Activated naive CD8-positive, alpha-beta T cell treated with anti-CD3 and anti-CD28 coated beads, Interleukin-2, amount 50 U/mL, for 24 hours (primary cell): Measurements from ENCODE around the gene OR6Q1.
"Not testable (repeated sequence)": the region's sequence is repeated elsewhere in the genome, so short reads cannot be mapped to it uniquely, and the experiment has no call there.

ENCODE experiments used
- ATAC-seq: fragments of 150-1000 bp; cut with Tn5 transposase; one replicate; pipeline ENCODE4 v1.10.0; 2021
- DNase-seq: peaks from one replicate; pipeline ENCODE4 v3.0.0; 2021
- H3K27ac Mint-ChIP-seq: one replicate; pipeline ENCODE4 v1.8.0; 2021; ENCODE audit warnings: mild to moderate bottlenecking, mixed read lengths
- H3K27me3 Mint-ChIP-seq: one replicate; pipeline ENCODE4 v1.8.0; 2021; ENCODE audit warnings: mixed read lengths
- H3K36me3 Mint-ChIP-seq: one replicate; pipeline ENCODE4 v1.8.0; 2021; ENCODE audit warnings: low read depth, mixed read lengths
- H3K4me1 Mint-ChIP-seq: one replicate; pipeline ENCODE4 v1.8.0; 2021; ENCODE audit warnings: mixed read lengths
- H3K4me3 Mint-ChIP-seq: one replicate; pipeline ENCODE4 v1.8.0; 2021; ENCODE audit warnings: mild to moderate bottlenecking, moderate library complexity, mixed read lengths
- H3K9me3 Mint-ChIP-seq: one replicate; pipeline ENCODE4 v1.8.0; 2021; ENCODE audit warnings: mixed read lengths

The OR6Q1 gene

GRCh38 chr11:58030653-58031052 is at the start of gene OR6Q1:
Gene OR6Q1, plus strand, starts transcription at chr11:58030953. Its CDS starts 0 bp downstream, at chr11:58030953.
- Mint-ChIP-seq H3K4me3 (no peak within 1 kb of the TSS), H3K36me3 (no peaks in the 10 kb centered on the region), H3K27me3 (peaks cover 4% of the 10 kb centered on the region), H3K4me1 (no peaks in the 10 kb centered on the region), H3K9me3 (no peaks in the 10 kb centered on the region), H3K27ac (no peak within 1 kb of the TSS)
- DNase-seq = no peak
- ATAC-seq = no peak

- H3K36me3 Mint-ChIP-seq = no peaks in the 10 kb centered on the region
- H3K9me3 Mint-ChIP-seq = no peaks in the 10 kb centered on the region
- H3K4me3 Mint-ChIP-seq = no peak overlapping the region
- H3K4me1 Mint-ChIP-seq = no peaks in the 10 kb centered on the region
- DNase-seq (no peak), ATAC-seq (no peak)
- H3K27me3 Mint-ChIP-seq = peaks cover 5% of the 10 kb centered on the region
- H3K27ac Mint-ChIP-seq = no peak overlapping the region
These were observed 49.2 kb upstream of the OR6Q1 start for GRCh38 chr11:57981536-57981935.

GRCh38 chr11:57982776-57983175 is 48.0 kb upstream of the OR6Q1 start:
- no peaks in the 10 kb centered on the region for H3K36me3 Mint-ChIP-seq
- peaks cover 5% of the 10 kb centered on the region for H3K27me3 Mint-ChIP-seq
- no peak for ATAC-seq
- H3K4me1 Mint-ChIP-seq = no peaks in the 10 kb centered on the region
- no peaks in the 10 kb centered on the region for H3K9me3 Mint-ChIP-seq
- no peak overlapping the region for H3K27ac Mint-ChIP-seq
- no peak overlapping the region for H3K4me3 Mint-ChIP-seq
- no peak for DNase-seq

- no peak for ATAC-seq
These were observed 47.6 kb upstream of the OR6Q1 start for GRCh38 chr11:57983191-57983590.

GRCh38 chr11:57999523-57999922 is 31.2 kb upstream of the OR6Q1 start:
- H3K4me1 Mint-ChIP-seq, DNase-seq, ATAC-seq, H3K27me3 Mint-ChIP-seq, H3K27ac Mint-ChIP-seq, H3K36me3 Mint-ChIP-seq, H3K9me3 Mint-ChIP-seq, H3K4me3 Mint-ChIP-seq: not testable (repeated sequence)

More at GRCh38 chr11:57983191-57983590, 47.6 kb upstream of the OR6Q1 start:
- no peak overlapping the region for H3K27ac Mint-ChIP-seq
- no peak overlapping the region for H3K4me3 Mint-ChIP-seq
- H3K4me1 Mint-ChIP-seq = no peaks in the 10 kb centered on the region
- DNase-seq = no peak
- no peaks in the 10 kb centered on the region for H3K36me3 Mint-ChIP-seq
- peaks cover 5% of the 10 kb centered on the region for H3K27me3 Mint-ChIP-seq
- no peaks in the 10 kb centered on the region for H3K9me3 Mint-ChIP-seq

- not testable (repeated sequence) for H3K36me3 Mint-ChIP-seq, DNase-seq, H3K4me3 Mint-ChIP-seq, ATAC-seq, H3K27ac Mint-ChIP-seq, H3K4me1 Mint-ChIP-seq, H3K27me3 Mint-ChIP-seq, H3K9me3 Mint-ChIP-seq
These were observed 30.7 kb upstream of the OR6Q1 start for GRCh38 chr11:58000021-58000420.

- peaks cover 6% of the 10 kb centered on the region for H3K27me3 Mint-ChIP-seq
- peaks cover 1% of the 10 kb centered on the region for H3K4me1 Mint-ChIP-seq
- no peak for ATAC-seq
- H3K36me3 Mint-ChIP-seq = no peaks in the 10 kb centered on the region
- H3K27ac Mint-ChIP-seq = no peak overlapping the region
- no peaks in the 10 kb centered on the region for H3K9me3 Mint-ChIP-seq
- DNase-seq = no peak
- no peak overlapping the region for H3K4me3 Mint-ChIP-seq
These were observed 30.1 kb upstream of the OR6Q1 start for GRCh38 chr11:58000699-58001098.

- Mint-ChIP-seq H3K4me3 (no peak overlapping the region), H3K27ac (no peak overlapping the region), H3K4me1 (peaks cover 1% of the 10 kb centered on the region), H3K9me3 (no peaks in the 10 kb centered on the region), H3K36me3 (no peaks in the 10 kb centered on the region), H3K27me3 (peaks cover 9% of the 10 kb centered on the region)
- DNase-seq (no peak), ATAC-seq (no peak)
These were observed 27.7 kb upstream of the OR6Q1 start for GRCh38 chr11:58003036-58003435.

GRCh38 chr11:58003591-58003990 is 27.2 kb upstream of the OR6Q1 start:
- no peaks in the 10 kb centered on the region for H3K36me3 Mint-ChIP-seq
- peaks cover 9% of the 10 kb centered on the region for H3K27me3 Mint-ChIP-seq
- ATAC-seq = no peak
- no peak overlapping the region for H3K4me3 Mint-ChIP-seq
- DNase-seq = no peak
- H3K27ac Mint-ChIP-seq = no peak overlapping the region
- H3K9me3 Mint-ChIP-seq = no peaks in the 10 kb centered on the region
- peaks cover 1% of the 10 kb centered on the region for H3K4me1 Mint-ChIP-seq

- Mint-ChIP-seq H3K4me3 (no peak overlapping the region), H3K9me3 (no peaks in the 10 kb centered on the region), H3K4me1 (peaks cover 1% of the 10 kb centered on the region), H3K27me3 (peaks cover 11% of the 10 kb centered on the region), H3K36me3 (no peaks in the 10 kb centered on the region), H3K27ac (no peak overlapping the region)
- DNase-seq (no peak), ATAC-seq (no peak)
These were observed 26.1 kb upstream of the OR6Q1 start for GRCh38 chr11:58004664-58005063.

GRCh38 chr11:58006940-58007339 is 23.8 kb upstream of the OR6Q1 start:
- H3K4me1 Mint-ChIP-seq = peaks cover 1% of the 10 kb centered on the region
- ATAC-seq (no peak), DNase-seq (no peak)

GRCh38 chr11:58011771-58012170 is 19.0 kb upstream of the OR6Q1 start:
- no peak for ATAC-seq
- H3K4me1 Mint-ChIP-seq = no peaks in the 10 kb centered on the region
- H3K27me3 Mint-ChIP-seq = peaks cover 5% of the 10 kb centered on the region
- no peak for DNase-seq
- H3K36me3 Mint-ChIP-seq = no peaks in the 10 kb centered on the region
- H3K9me3 Mint-ChIP-seq = no peaks in the 10 kb centered on the region
- no peak overlapping the region for H3K4me3 Mint-ChIP-seq
- H3K27ac Mint-ChIP-seq = no peak overlapping the region

More at GRCh38 chr11:58006940-58007339, 23.8 kb upstream of the OR6Q1 start:
- H3K4me3 Mint-ChIP-seq = no peak overlapping the region
- peaks cover 11% of the 10 kb centered on the region for H3K27me3 Mint-ChIP-seq
- no peaks in the 10 kb centered on the region for H3K9me3 Mint-ChIP-seq
- no peak overlapping the region for H3K27ac Mint-ChIP-seq
- H3K36me3 Mint-ChIP-seq = no peaks in the 10 kb centered on the region

GRCh38 chr11:58023435-58023931 is 7.3 kb upstream of the OR6Q1 start, which contains the start of gene OR9Q1:
Gene OR9Q1, plus strand, starts transcription at chr11:58023881. Its CDS starts 155,564 bp downstream, at chr11:58179445.
- no peaks in the 10 kb centered on the region for H3K27me3 Mint-ChIP-seq
- no peaks in the 10 kb centered on the region for H3K9me3 Mint-ChIP-seq
- H3K4me1 Mint-ChIP-seq = no peaks in the 10 kb centered on the region
- H3K36me3 Mint-ChIP-seq = no peaks in the 10 kb centered on the region
- DNase-seq = no peak
- no peak within 1 kb of the TSS for H3K27ac Mint-ChIP-seq
- no peak for ATAC-seq
- no peak within 1 kb of the TSS for H3K4me3 Mint-ChIP-seq

- Mint-ChIP-seq H3K4me3 (no peak overlapping the region), H3K27me3 (no peaks in the 10 kb centered on the region), H3K4me1 (no peaks in the 10 kb centered on the region), H3K27ac (no peak overlapping the region), H3K36me3 (no peaks in the 10 kb centered on the region), H3K9me3 (no peaks in the 10 kb centered on the region)
- DNase-seq = no peak
- no peak for ATAC-seq
These were observed 6.1 kb upstream of the OR6Q1 start for GRCh38 chr11:58024601-58025091.

GRCh38 chr11:58027341-58027740 is 3.4 kb upstream of the OR6Q1 start:
- DNase-seq = no peak
- H3K36me3 Mint-ChIP-seq = no peaks in the 10 kb centered on the region
- H3K4me1 Mint-ChIP-seq = no peaks in the 10 kb centered on the region
- no peak for ATAC-seq
- no peaks in the 10 kb centered on the region for H3K9me3 Mint-ChIP-seq
- no peak overlapping the region for H3K4me3 Mint-ChIP-seq
- no peak overlapping the region for H3K27ac Mint-ChIP-seq
- H3K27me3 Mint-ChIP-seq = peaks cover 4% of the 10 kb centered on the region
